HepG2 (cell line): ENCODE results near the gene TOX4. TPM values are rescaled to one million over a fixed set of nuclear protein-coding genes. Genes with fewer than 3 reads are reported as not detected.

ENCODE experiments used
- CEBPZ ChIP-seq: IDR thresholded peaks from 2 replicates; pipeline ENCODE4 v1.6.1; 2012; ENCODE audit warnings: low read length, improper control_type of control experiment
- GTF3A ChIP-seq: sonication (generic); formaldehyde crosslinking; conservative IDR thresholded peaks from 2 replicates; pipeline ENCODE4 v1.4.0; 2020; ENCODE audit warnings: mild to moderate bottlenecking, missing genetic modification reagents
- IRX3 ChIP-seq: sonication (generic); formaldehyde crosslinking; IDR thresholded peaks from 2 replicates; pipeline ENCODE4 v1.8.1; 2023; ENCODE audit warnings: mild to moderate bottlenecking, low read depth, missing genetic modification reagents, borderline replicate concordance
- JUNB ChIP-seq: sonication (generic); formaldehyde crosslinking; IDR thresholded peaks from 2 replicates; pipeline ENCODE4 v1.8.0; 2022; ENCODE audit warnings: missing genetic modification reagents, mild to moderate bottlenecking, borderline replicate concordance
- KDM4B ChIP-seq: sonication (generic); formaldehyde crosslinking; IDR thresholded peaks from 2 replicates; pipeline ENCODE4 v1.4.0; 2020; ENCODE audit warnings: missing genetic modification reagents
- NCOA2 ChIP-seq: sonication (generic); formaldehyde crosslinking; IDR thresholded peaks from 2 replicates; pipeline ENCODE4 v1.8.0; 2022; ENCODE audit warnings: inconsistent platforms
- NCOA5 ChIP-seq: sonication (generic); formaldehyde crosslinking; IDR thresholded peaks from 2 replicates; pipeline ENCODE4 v1.4.0; 2020; ENCODE audit warnings: missing genetic modification reagents
- NFIC ChIP-seq: IDR thresholded peaks from 2 replicates; pipeline ENCODE4 v1.6.1; 2012; ENCODE audit warnings: mild to moderate bottlenecking, low read length, inconsistent platforms
- POLR2AphosphoS5 ChIP-seq: IDR thresholded peaks from 2 replicates; pipeline ENCODE4 v1.6.1; 2012; ENCODE audit warnings: low read depth, low read length
- RFX1 ChIP-seq: fragments of 450-650 bp; IDR thresholded peaks from 2 replicates; pipeline ENCODE4 v1.6.1; 2017
- RORA ChIP-seq: sonication (generic); formaldehyde crosslinking; IDR thresholded peaks from 2 replicates; pipeline ENCODE4 v1.5.0; 2020; ENCODE audit warnings: mild to moderate bottlenecking, missing genetic modification reagents, moderate library complexity
- TFDP1 ChIP-seq: IDR thresholded peaks from 2 replicates; pipeline ENCODE4 v1.6.1; 2016; ENCODE audit warnings: missing compliant biosample characterization, missing genetic modification reagents, borderline replicate concordance
- TFDP2 ChIP-seq: sonication (generic); formaldehyde crosslinking; IDR thresholded peaks from 2 replicates; pipeline ENCODE4 v1.4.0; 2020; ENCODE audit warnings: missing genetic modification reagents
- ZBTB2 ChIP-seq: sonication (generic); formaldehyde crosslinking; IDR thresholded peaks from 2 replicates; pipeline ENCODE4 v1.8.0; 2022; ENCODE audit warnings: low read depth, missing genetic modification reagents
- ZNF142 ChIP-seq: sonication (generic); formaldehyde crosslinking; IDR thresholded peaks from 2 replicates; pipeline ENCODE4 v1.4.0; 2020; ENCODE audit warnings: missing genetic modification reagents
- ZNF839 ChIP-seq: sonication (generic); formaldehyde crosslinking; IDR thresholded peaks from 2 replicates; pipeline ENCODE4 v1.4.0; 2020; ENCODE audit warnings: missing genetic modification reagents, mild to moderate bottlenecking, borderline replicate concordance
- polyA plus RNA-seq, 8 experiments: library from polyadenylated mRNA; depleted of rRNA in 3 of 8; stranded (reverse) in 7 of 8; unstranded in 1 of 8; fragments of >200 nt; fragmentation: Illumina TruSeq in 4 of 8; extraction: Trizol in 4 of 8; gene quantifications; 2 replicates each; pipeline versions ENCODE4 v1.2.1 to v1.2.3, GENCODE V29; 2011 to 2016; ENCODE audit warnings: low read depth in 4 of 8, missing spikeins in 1 of 8, mixed read lengths in 1 of 8; ENCODE audit not compliant: insufficient read depth in 1 of 8
- total RNA-seq, 5 experiments: library from RNA; depleted of rRNA; stranded (reverse); fragments of >200 nt; fragmentation: Illumina TruSeq; extraction: Trizol; gene quantifications; 2 replicates each; pipeline ENCODE4 v1.2.3, GENCODE V29; 2016; ENCODE audit warnings: low read depth in 1 of 5

The TOX4 gene
- total and polyA plus RNA-seq, 2 of the 13 experiments (the other 11 are each of a cell fraction or from before 2014, with no cell fraction given) = 71.8 to 163 TPM

GRCh38 chr14:21455912-21456667, 20.9 kb upstream of the TOX4 start, which contains the start of gene CHD8 (continued):
- no peak for TF ChIP-seq ZBTB2
- no peak for TF ChIP-seq JUNB (CRISPR knock-in tag)
- TF ChIP-seq NCOA2 = peak; percentile 28; the same call in 1 of the 2 replicates
- TF ChIP-seq POLR2AphosphoS5 = peak; percentile 88
- TF ChIP-seq ZNF839 (CRISPR knock-in tag) = peak; percentile 31; the same call in 1 of the 2 replicates
- TF ChIP-seq RORA = peak; percentile 86; the same call in 1 of the 2 replicates
- 0 out of 2 replicates have a peak, but pooled peaks have one; percentile 19 for TF ChIP-seq NFIC
- TF ChIP-seq GTF3A (CRISPR knock-in tag) = 0 out of 2 replicates have a peak, but pooled peaks have one; percentile 27
- no peak for TF ChIP-seq RFX1
- TF ChIP-seq KDM4B = peak; percentile 33; the same call in 1 of the 2 replicates
- peak; percentile 27; the same call in 1 of the 2 replicates for TF ChIP-seq ZNF142 (CRISPR knock-in tag)
- no peak for TF ChIP-seq IRX3 (CRISPR knock-in tag)
- TF ChIP-seq NCOA5 (CRISPR knock-in tag) = no peak
- TF ChIP-seq CEBPZ = no peak
- peak; percentile 73 for TF ChIP-seq TFDP2 (CRISPR knock-in tag)
- peak; percentile 59; the same call in 1 of the 2 replicates for TF ChIP-seq TFDP1 (CRISPR knock-in tag)
